K562 (cell line): ENCODE data around the gene VPS35. TPM values are rescaled to one million over a fixed set of nuclear protein-coding genes. Genes with fewer than 3 reads are reported as not detected.
A peak's percentile ranks its signal among the peaks of the same experiment; 100 is the strongest.

Experiments used
- ARID4B ChIP-seq: sonication (generic); formaldehyde crosslinking; IDR thresholded peaks from 2 replicates; pipeline ENCODE4 v1.8.0; 2022; ENCODE audit warnings: mild to moderate bottlenecking, missing genetic modification reagents
- BRD4 ChIP-seq: fragments of 200-600 bp; sonication (generic); IDR thresholded peaks from 2 replicates; pipeline ENCODE4 v1.6.1; 2017; ENCODE audit warnings: inconsistent platforms
- E2F8 ChIP-seq: fragments of 450-650 bp; IDR thresholded peaks from 2 replicates; pipeline ENCODE4 v1.7.1; 2018; ENCODE audit warnings: mild to moderate bottlenecking, low read depth; ENCODE audit not compliant: partially characterized antibody
- FOXM1 ChIP-seq, 2 experiments: fragments of 450-650 bp in 1 of 2; sonication (generic) in 1 of 2; formaldehyde crosslinking in 1 of 2; IDR thresholded peaks; 2 replicates each; pipeline versions ENCODE4 v1.6.1 to v1.9.0; 2017 to 2022; ENCODE audit warnings: low read depth in 2 of 2, mild to moderate bottlenecking in 2 of 2, missing genetic modification reagents in 1 of 2, moderate library complexity in 1 of 2
- HMG20A ChIP-seq: fragments of 450-650 bp; formaldehyde crosslinking; conservative IDR thresholded peaks from 2 replicates; pipeline ENCODE4 v1.4.0; 2020; ENCODE audit warnings: mild to moderate bottlenecking, mixed read lengths
- HMG20B ChIP-seq: fragments of 250-450 bp; sonication (Bioruptor Pico); IDR thresholded peaks from 2 replicates; pipeline ENCODE4 v1.5.0; 2021; ENCODE audit warnings: mild to moderate bottlenecking
- MAFF ChIP-seq: IDR thresholded peaks from 2 replicates; pipeline ENCODE4 v1.6.1; 2012; ENCODE audit warnings: low read length, improper control_type of control experiment
- MAZ ChIP-seq, 2 experiments: fragments of 450-650 bp in 1 of 2; sonication (generic) in 1 of 2; formaldehyde crosslinking; IDR thresholded peaks in 1 of 2; conservative IDR thresholded peaks in 1 of 2; 2 replicates each; pipeline versions ENCODE4 v1.4.0 to v1.5.0; 2020; ENCODE audit warnings: mild to moderate bottlenecking in 1 of 2, missing genetic modification reagents in 1 of 2
- MEF2D ChIP-seq: conservative IDR thresholded peaks from 2 replicates; pipeline ENCODE4 v1.6.1; 2016; ENCODE audit warnings: low read depth, missing genetic modification characterization, missing compliant biosample characterization
- NCOR1 ChIP-seq: fragments of 450-650 bp; IDR thresholded peaks from 2 replicates; pipeline ENCODE4 v1.6.1; 2016; ENCODE audit warnings: mild to moderate bottlenecking, moderate library complexity
- POLR2AphosphoS2 ChIP-seq: IDR thresholded peaks from 2 replicates; pipeline ENCODE4 v1.6.1; 2012; ENCODE audit warnings: low read length, improper control_type of control experiment
- POLR2H ChIP-seq: IDR thresholded peaks from 2 replicates; pipeline ENCODE4 v1.6.1; 2016; ENCODE audit warnings: missing genetic modification characterization, low read depth, mild to moderate bottlenecking, control low read depth, missing compliant biosample characterization, moderate library complexity
- PURB ChIP-seq: sonication (generic); formaldehyde crosslinking; IDR thresholded peaks from 2 replicates; pipeline ENCODE4 v1.9.0; 2021; ENCODE audit warnings: low read depth, mild to moderate bottlenecking, missing genetic modification reagents
- RFX1 ChIP-seq: fragments of 450-650 bp; IDR thresholded peaks from 2 replicates; pipeline ENCODE4 v1.6.1; 2016; ENCODE audit warnings: mild to moderate bottlenecking, moderate library complexity
- SLC30A9 ChIP-seq: fragments of 250-450 bp; sonication (Bioruptor Pico); IDR thresholded peaks from 2 replicates; pipeline ENCODE4 v1.8.0; 2022; ENCODE audit warnings: mild to moderate bottlenecking, moderate library complexity
- TEAD4 ChIP-seq, 2 experiments: sonication (generic) in 1 of 2; formaldehyde crosslinking in 1 of 2; IDR thresholded peaks; 2 replicates each; pipeline versions ENCODE4 v1.6.1 to v1.8.0; 2012 to 2022; ENCODE audit warnings: borderline replicate concordance in 1 of 2, inconsistent platforms in 1 of 2, low read length in 1 of 2, mild to moderate bottlenecking in 1 of 2, missing genetic modification reagents in 1 of 2
- ZNF23 ChIP-seq: fragments of 250-450 bp; sonication (Bioruptor Pico); IDR thresholded peaks from 2 replicates; pipeline ENCODE4 v1.4.0; 2020; ENCODE audit warnings: mild to moderate bottlenecking
- ZNF449 ChIP-seq: fragments of 250-450 bp; sonication (Bioruptor Pico); IDR thresholded peaks from 2 replicates; pipeline ENCODE4 v1.8.0; 2022; ENCODE audit warnings: moderate library complexity, mild to moderate bottlenecking, inconsistent platforms
- ZSCAN29 ChIP-seq: fragments of 450-650 bp; IDR thresholded peaks from 2 replicates; pipeline ENCODE4 v1.6.1; 2017
- polyA plus RNA-seq, 8 experiments: library from polyadenylated mRNA; depleted of rRNA in 4 of 8; stranded (reverse) in 5 of 8; unstranded in 3 of 8; fragments of >200 nt; fragmentation: Nextera tagmentation in 2 of 8; fragmentation: Illumina TruSeq in 1 of 8; extraction: Ambion mirVana in 2 of 8; extraction: Trizol in 1 of 8; gene quantifications; 2 replicates each; pipeline versions ENCODE4 v1.2.1 to v1.2.3, GENCODE V29; 2011 to 2014; ENCODE audit warnings: inconsistent platforms in 1 of 8, missing spikeins in 1 of 8
- total RNA-seq, 7 experiments: library from RNA; depleted of rRNA in 6 of 7; stranded (reverse); fragments of >200 nt in 6 of 7; fragmentation: Illumina TruSeq in 2 of 7; extraction: Trizol in 2 of 7; gene quantifications; 2 replicates each; pipeline versions ENCODE4 v1.2.1 to v1.2.3, GENCODE V29; 2011 to 2021; ENCODE audit warnings: low replicate concordance in 1 of 7

VPS35 gene
- total and polyA plus RNA-seq, 9 of the 15 experiments (the other 6 are each of a cell fraction or from before 2014, with no cell fraction given), result 32.7 to 131 (median 66.2) TPM

- TF ChIP-seq RFX1, result peak; percentile 71
- no peak for TF ChIP-seq PURB (CRISPR knock-in tag)
- peak; percentile 96 for TF ChIP-seq ARID4B (CRISPR knock-in tag)
- no peak for TF ChIP-seq POLR2AphosphoS2
- TF ChIP-seq FOXM1 (IDR thresholded peaks at IDR 0.05; ENCODE audit: low read depth), result peak; percentile 70
- TF ChIP-seq FOXM1 (CRISPR knock-in tag; IDR thresholded peaks at IDR 0.05; ENCODE audit: low read depth), result no peak
- no peak for TF ChIP-seq ZNF449 (CRISPR knock-in tag)
- TF ChIP-seq MAFF, result no peak
- no peak for TF ChIP-seq SLC30A9 (CRISPR knock-in tag)
- no peak for TF ChIP-seq TEAD4 (IDR thresholded peaks at IDR 0.05; ENCODE audit: low read length)
- no peak for TF ChIP-seq TEAD4 (CRISPR knock-in tag; IDR thresholded peaks at IDR 0.05; ENCODE audit: borderline replicate concordance)
- peak; percentile 65; the same call in 1 of the 2 replicates for TF ChIP-seq BRD4
- no peak for TF ChIP-seq ZSCAN29
- TF ChIP-seq ZNF23, result no peak
- peak in 1 of 2 experiments; percentile 81; a peak in 2 of 4 replicates for TF ChIP-seq MAZ (CRISPR knock-in tag; conservative IDR thresholded peaks at IDR 0.05 in 1 of 2, IDR thresholded peaks at IDR 0.05 in 1 of 2)
- no peak for TF ChIP-seq MEF2D (tag)
- no peak for TF ChIP-seq HMG20B (CRISPR knock-in tag)
- TF ChIP-seq HMG20A (CRISPR knock-in tag), result no peak
- no peak for TF ChIP-seq NCOR1
- TF ChIP-seq E2F8, result peak; percentile 57
- TF ChIP-seq POLR2H (tag), result peak; percentile 60; the same call in 1 of the 2 replicates
Measured at GRCh38 chr16:46621006-46621933, 67.7 kb downstream of the VPS35 start, which contains the start of gene SHCBP1 (continued).
